H1 (cell line): ENCODE data around the gene OTUD1. TPM values are rescaled to one million over a fixed set of nuclear protein-coding genes. Genes with fewer than 3 reads are reported as not detected.

Experiments used
- CTCF ChIA-PET: fragments of 300-600 bp; sonication (Branson Sonifier 250); formaldehyde crosslinking; loops from one replicate; lab custom pipeline; 2021; ENCODE audit not compliant: partially characterized antibody; lab: Charles Lee
- POLR2A ChIA-PET: fragments of 300-600 bp; sonication (Branson Sonifier 250); formaldehyde crosslinking; loops from one replicate; lab custom pipeline; 2021; ENCODE audit warnings: inconsistent platforms; ENCODE audit not compliant: partially characterized antibody; lab: Charles Lee
- DNase-seq, 2 experiments: peaks; one replicate each; pipeline versions ENCODE4 v3.0.0 to v3.0.0-alpha.2; 2010 to 2022; ENCODE audit warnings: low spot score in 2 of 2, low read depth in 1 of 2, mixed read lengths in 1 of 2
- FAIRE-seq: peaks from 2 replicates; lab custom pipeline; 2011; peaks lifted over from hg19 to GRCh38; lab: Jason Lieb, UNC
- H2AFZ ChIP-seq: 2 replicates; pipeline ENCODE4 v1.8.1; 2012; ENCODE audit warnings: low read length, inconsistent platforms
- H2AK5ac ChIP-seq: 2 replicates; pipeline ENCODE4 v1.6.1; 2013; ENCODE audit warnings: low read depth, low read length
- H2BK120ac ChIP-seq: replicated peaks from 2 replicates; pipeline ENCODE3; 2013; ENCODE audit warnings: low read depth, low read length, inconsistent platforms
- H2BK12ac ChIP-seq: 2 replicates; pipeline ENCODE4 v1.6.1; 2013; ENCODE audit warnings: low read depth, low read length
- H2BK15ac ChIP-seq: 2 replicates; pipeline ENCODE4 v1.6.1; 2013; ENCODE audit warnings: low read length
- H2BK20ac ChIP-seq: 2 replicates; pipeline ENCODE4 v1.6.1; 2013; ENCODE audit warnings: low read length
- H2BK5ac ChIP-seq: 2 replicates; pipeline ENCODE4 v1.6.1; 2013; ENCODE audit warnings: low read depth, low read length
- H3K14ac ChIP-seq: 2 replicates; pipeline ENCODE4 v1.6.1; 2013; ENCODE audit warnings: inconsistent platforms; ENCODE audit not compliant: insufficient read length
- H3K18ac ChIP-seq: 2 replicates; pipeline ENCODE4 v1.6.1; 2013; ENCODE audit warnings: low read length; ENCODE audit errors: extremely low read depth
- H3K23ac ChIP-seq: 2 replicates; pipeline ENCODE4 v1.6.1; 2013; ENCODE audit warnings: inconsistent platforms; ENCODE audit not compliant: insufficient read length
- H3K23me2 ChIP-seq: 2 replicates; pipeline ENCODE4 v1.6.1; 2013; ENCODE audit warnings: low read depth, low read length
- H3K27ac ChIP-seq: 2 replicates; pipeline ENCODE4 v1.6.1; 2011; ENCODE audit warnings: low read depth, low read length, inconsistent platforms
- H3K27me3 ChIP-seq, 4 experiments: replicated peaks in 1 of 4; 1 replicate in 1 of 4; 2 replicates in 3 of 4; pipeline versions ENCODE4 v1.6.1 to v1.8.1; 2011 to 2013; ENCODE audit warnings: low read length in 3 of 4, mild to moderate bottlenecking in 3 of 4, inconsistent platforms in 2 of 4, mixed read lengths in 2 of 4, moderate library complexity in 1 of 4; ENCODE audit not compliant: control insufficient read depth in 3 of 4, insufficient read depth in 3 of 4; ENCODE audit errors: extremely low read depth in 1 of 4
- H3K36me3 ChIP-seq, 4 experiments: 2 replicates each; pipeline versions ENCODE4 v1.6.1 to v1.8.1; 2011 to 2013; ENCODE audit warnings: mild to moderate bottlenecking in 4 of 4, low read length in 3 of 4, moderate library complexity in 2 of 4, control low read depth in 1 of 4, inconsistent platforms in 1 of 4; ENCODE audit not compliant: insufficient read depth in 4 of 4, control insufficient read depth in 2 of 4
- H3K4ac ChIP-seq: replicated peaks from 2 replicates; pipeline ENCODE3; 2013; ENCODE audit warnings: low read length, low read depth, mixed read lengths, inconsistent platforms; ENCODE audit not compliant: insufficient read length
- H3K4me1 ChIP-seq, 4 experiments: replicated peaks in 1 of 4; 1 replicate in 1 of 4; 2 replicates in 3 of 4; pipeline versions ENCODE4 v1.6.1 to v1.8.1; 2011 to 2013; ENCODE audit warnings: low read length in 3 of 4, inconsistent platforms in 2 of 4, mixed read lengths in 1 of 4; ENCODE audit not compliant: insufficient read depth in 4 of 4, control insufficient read depth in 3 of 4
- H3K4me2 ChIP-seq, 2 experiments: 2 replicates each; pipeline versions ENCODE4 v1.6.1 to v1.8.1; 2011 to 2013; ENCODE audit warnings: low read depth in 2 of 2, low read length in 2 of 2, control low read depth in 1 of 2, inconsistent platforms in 1 of 2, mild to moderate bottlenecking in 1 of 2; ENCODE audit not compliant: insufficient read depth in 1 of 2
- H3K4me3 ChIP-seq, 4 experiments: fragments of 200-600, 300-600 bp in 1 of 4; sonication (generic), shearing (Covaris generic), sonication (Bioruptor Twin) in 1 of 4; 2 replicates each; pipeline versions ENCODE4 v1.5.1 to v1.8.1; 2011 to 2016; ENCODE audit warnings: low read length in 4 of 4, low read depth in 3 of 4, control low read depth in 2 of 4, inconsistent platforms in 2 of 4, mild to moderate bottlenecking in 2 of 4, mixed read lengths in 1 of 4, moderate library complexity in 1 of 4; ENCODE audit not compliant: insufficient read depth in 2 of 4; ENCODE audit errors: extremely low read depth in 1 of 4
- H3K56ac ChIP-seq: replicated peaks from 2 replicates; pipeline ENCODE3; 2013; ENCODE audit warnings: low read depth, mild to moderate bottlenecking, mixed read lengths, low read length, inconsistent platforms; ENCODE audit not compliant: insufficient read length
- H3K79me1 ChIP-seq: 2 replicates; pipeline ENCODE4 v1.6.1; 2013; ENCODE audit warnings: low read depth, low read length, control low read depth
- H3K79me2 ChIP-seq, 2 experiments: 2 replicates each; pipeline versions ENCODE4 v1.6.1 to v1.8.1; 2012 to 2013; ENCODE audit warnings: low read length in 2 of 2, mild to moderate bottlenecking in 2 of 2, inconsistent platforms in 1 of 2; ENCODE audit not compliant: insufficient read depth in 2 of 2, control insufficient read depth in 1 of 2
- H3K9ac ChIP-seq, 4 experiments: replicated peaks in 1 of 4; 1 replicate in 1 of 4; 2 replicates in 3 of 4; pipeline versions ENCODE4 v1.6.1 to v1.8.1; 2011 to 2013; ENCODE audit warnings: low read depth in 3 of 4, low read length in 3 of 4, control low read depth in 2 of 4, mild to moderate bottlenecking in 2 of 4, moderate library complexity in 2 of 4, inconsistent platforms in 1 of 4; ENCODE audit errors: extremely low read depth in 1 of 4
- H3K9me3 ChIP-seq, 2 experiments: 2 replicates each; pipeline versions ENCODE4 v1.6.1 to v1.8.1; 2012 to 2013; ENCODE audit warnings: mild to moderate bottlenecking in 2 of 2, moderate library complexity in 2 of 2, control low read depth in 1 of 2, inconsistent platforms in 1 of 2, low read depth in 1 of 2, low read length in 1 of 2, mixed read lengths in 1 of 2; ENCODE audit not compliant: insufficient read depth in 2 of 2
- H4K20me1 ChIP-seq, 2 experiments: replicated peaks in 1 of 2; 2 replicates each; pipeline versions ENCODE3 to v1.8.1; 2011 to 2013; ENCODE audit warnings: inconsistent platforms in 2 of 2, low read length in 2 of 2, mild to moderate bottlenecking in 1 of 2; ENCODE audit not compliant: insufficient read depth in 2 of 2, control insufficient read depth in 1 of 2
- H4K5ac ChIP-seq: 2 replicates; pipeline ENCODE4 v1.6.1; 2013; ENCODE audit warnings: low read length, low read depth, mixed read lengths, inconsistent platforms; ENCODE audit not compliant: insufficient read length
- H4K8ac ChIP-seq: 2 replicates; pipeline ENCODE4 v1.8.0; 2013; ENCODE audit warnings: mild to moderate bottlenecking, moderate library complexity, low read length, inconsistent platforms; ENCODE audit not compliant: insufficient read depth; ENCODE audit errors: extremely low read depth
- H4K91ac ChIP-seq: replicated peaks from 2 replicates; pipeline ENCODE3; 2013; ENCODE audit warnings: low read length, mixed read lengths, inconsistent platforms; ENCODE audit not compliant: insufficient read length
- ASH2L ChIP-seq: fragments of 200-600, 300-600 bp; sonication (generic); IDR thresholded peaks from one replicate; pipeline ENCODE4 v1.7.1; 2017; ENCODE audit warnings: low read length
- HDAC2 ChIP-seq, 2 experiments: fragments of 300-600 bp in 1 of 2; sonication (generic) in 1 of 2; IDR thresholded peaks; 2 replicates each; pipeline ENCODE4 v1.6.1; 2011 to 2012; ENCODE audit warnings: low read depth in 2 of 2, low read length in 2 of 2, mild to moderate bottlenecking in 2 of 2, moderate library complexity in 2 of 2, borderline replicate concordance in 1 of 2, inconsistent platforms in 1 of 2
- NANOG ChIP-seq: IDR thresholded peaks from 2 replicates; pipeline ENCODE4 v1.6.1; 2011; ENCODE audit warnings: low read length, low read depth, mild to moderate bottlenecking, inconsistent platforms; ENCODE audit not compliant: insufficient read depth, poor library complexity, severe bottlenecking
- RBBP5 ChIP-seq: IDR thresholded peaks from 2 replicates; pipeline ENCODE4 v1.7.1; 2012; ENCODE audit warnings: low read depth, mild to moderate bottlenecking, inconsistent platforms, low read length, moderate library complexity, borderline replicate concordance
- SP1 ChIP-seq: IDR thresholded peaks from 2 replicates; pipeline ENCODE4 v1.6.1; 2011; ENCODE audit warnings: low read depth, low read length
- TEAD4 ChIP-seq: IDR thresholded peaks from 2 replicates; pipeline ENCODE4 v1.6.1; 2012; ENCODE audit warnings: low read depth, low read length, inconsistent platforms, mixed read lengths
- ZNF274 ChIP-seq: IDR thresholded peaks from 2 replicates; pipeline ENCODE4 v1.7.0; 2012; ENCODE audit warnings: low read length, borderline replicate concordance; ENCODE audit errors: extremely low read depth
- WGBS, 2 experiments: shearing (Covaris generic) in 1 of 2; methylation state at CpG; one replicate each; pipeline versions ENCODE4 v1.1.6 to v1.1.7; 2013 to 2015; ENCODE audit warnings: low lambda C conversion rate in 2 of 2, mixed read lengths in 2 of 2, inconsistent platforms in 1 of 2, low coverage in 1 of 2, missing lambda C conversion rate in 1 of 2; ENCODE audit not compliant: insufficient replicate concordance in 2 of 2, insufficient coverage in 1 of 2, insufficient read length in 1 of 2; ENCODE audit errors: extremely low coverage in 1 of 2, missing lambda C conversion rate in 1 of 2; 5-methylcytosine and 5-hydroxymethylcytosine counted together
- polyA plus RNA-seq, 7 experiments: library from polyadenylated mRNA; depleted of rRNA in 3 of 7; stranded (reverse) in 5 of 7; unstranded in 2 of 7; fragments of >200 nt in 5 of 7; fragments of 200-250 nt in 2 of 7; gene quantifications; 1 replicate in 5 of 7; 2 replicates in 1 of 7; 4 replicates in 1 of 7; pipeline versions ENCODE4 v1.2.1 to v1.2.3, GENCODE V29; 2011 to 2013; ENCODE audit warnings: missing spikeins in 2 of 7, mixed read lengths in 2 of 7
- total RNA-seq: library from RNA; stranded (reverse); fragmentation: NEBNext Ultra II Directional; extraction: Animal tissue kit (Norgen Biotek cat#: 25700); gene quantifications from 2 replicates; pipeline ENCODE4 v1.2.1, GENCODE V29; 2021

Gene OTUD1
- total and polyA plus RNA-seq, 2 of the 8 experiments (the other 6 are each of a cell fraction or from before 2014, with no cell fraction given), result 1.3 to 7.1 TPM

DNA sequence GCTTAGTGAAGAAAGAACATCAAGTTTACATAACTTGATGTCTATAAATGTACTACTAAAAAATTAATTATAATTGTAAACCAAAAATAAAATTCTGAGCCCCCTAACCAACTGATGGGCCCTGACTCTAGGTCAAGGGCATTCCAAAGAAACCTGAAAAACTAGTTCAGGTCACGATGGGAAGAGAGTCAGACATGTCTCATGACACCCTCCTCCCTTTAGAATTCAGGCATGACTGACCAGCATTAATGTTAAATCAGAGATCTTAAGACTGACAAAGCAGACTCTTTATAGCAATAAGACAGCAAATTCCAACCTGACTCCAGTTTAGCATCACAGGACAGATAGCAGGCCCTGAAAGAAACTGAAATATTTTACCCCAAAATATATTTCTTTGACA, 21.6 kb upstream of the OTUD1 start:
- H3K9me3 ChIP-seq, result no peaks in the 10 kb centered on the region
- H4K8ac ChIP-seq, result no peak overlapping the region
- no peak overlapping the region for H3K18ac ChIP-seq
- H2AK5ac ChIP-seq, result no peak overlapping the region
- no peak overlapping the region for H2BK20ac ChIP-seq
- H3K79me1 ChIP-seq, result no peaks in the 10 kb centered on the region
- H4K5ac ChIP-seq, result no peak overlapping the region
- FAIRE-seq (no peak), DNase-seq (no peak)
- H3K56ac ChIP-seq, result no peak overlapping the region
- H2BK12ac ChIP-seq, result peak overlapping the region; percentile 21; the same call in 1 of the 2 replicates
- no peak overlapping the region for H3K14ac ChIP-seq
- no peaks in the 10 kb centered on the region for H3K79me2 ChIP-seq
- H2BK120ac ChIP-seq, result no peak overlapping the region
- no peak overlapping the region for H4K91ac ChIP-seq
- no peak overlapping the region for H3K4ac ChIP-seq
- no peaks in the 10 kb centered on the region for H4K20me1 ChIP-seq
- no peak overlapping the region for H3K9ac ChIP-seq
- no peak overlapping the region for H3K4me2 ChIP-seq
- 33% methylated on average over 1 of the region's 1 CpG; no CpG with 5 or more reads in 1 of the 2 experiments for WGBS, 2 experiments
- TF ChIP-seq NANOG (no peak), TEAD4 (peak; percentile 14; the same call in 1 of the 2 replicates), ASH2L (peak; percentile 44), SP1 (peak; percentile 69; the same call in 1 of the 2 replicates), HDAC2 (IDR thresholded peaks at IDR 0.05; ENCODE audit: borderline replicate concordance in 1 of 2, low read depth in 2 of 2, low read length in 2 of 2) (no peak), ZNF274 (no peak), RBBP5 (0 out of 2 replicates have a peak, but pooled peaks have one; percentile 42)
- TF ChIP-seq, all 59 proteins: peak for 4
- H2AFZ ChIP-seq, result no peak overlapping the region
- H3K27ac ChIP-seq, result no peak overlapping the region
- ChIA-PET POLR2A (no interaction called here), CTCF (no interaction called here)
- no peak overlapping the region for H2BK15ac ChIP-seq
- peaks cover 0 to 10% (median 9%) of the 10 kb centered on the region in 4 experiments; a peak in 5 of 7 replicates for H3K4me1 ChIP-seq
- no peak overlapping the region for H3K23ac ChIP-seq
- no peaks in the 10 kb centered on the region for H3K36me3 ChIP-seq
- H3K27me3 ChIP-seq, result no peaks in the 10 kb centered on the region
- H2BK5ac ChIP-seq, result 0 out of 2 replicates have a peak overlapping the region, but pooled peaks have one; percentile 69
- no peaks in the 10 kb centered on the region; the same call in 1 of the 2 replicates for H3K23me2 ChIP-seq
- no peak overlapping the region for H3K4me3 ChIP-seq
